ENCODE results near the gene NECTIN2.

GRCh38 chr19:44930088-44930487, 84.0 kb downstream of the NECTIN2 start:
- TF ChIP-seq FOXK2 (IDR thresholded peaks at IDR 0.05) (no peak), SP1 (IDR thresholded peaks at IDR 0.05) (no peak), CTBP1 (IDR thresholded peaks at IDR 0.05; ENCODE audit: borderline replicate concordance) (no peak), TARDBP (IDR thresholded peaks at IDR 0.05) (no peak), FOXM1 (IDR thresholded peaks at IDR 0.05; ENCODE audit: borderline replicate concordance) (no peak), ZNF384 (IDR thresholded peaks at IDR 0.05) (no peak), FOXA1 (IDR thresholded peaks at IDR 0.05) (no peak), BHLHE40 (IDR thresholded peaks at IDR 0.05; ENCODE audit: borderline replicate concordance) (no peak), NFRKB (IDR thresholded peaks at IDR 0.05) (no peak), LEF1 (IDR thresholded peaks at IDR 0.05; ENCODE audit: borderline replicate concordance) (no peak), SUZ12 (IDR thresholded peaks at IDR 0.05) (no peak), ELF4 (IDR thresholded peaks at IDR 0.05) (no peak), L3MBTL2 (conservative IDR thresholded peaks at IDR 0.05) (no peak)
- TF ChIP-seq, protein P1, sequence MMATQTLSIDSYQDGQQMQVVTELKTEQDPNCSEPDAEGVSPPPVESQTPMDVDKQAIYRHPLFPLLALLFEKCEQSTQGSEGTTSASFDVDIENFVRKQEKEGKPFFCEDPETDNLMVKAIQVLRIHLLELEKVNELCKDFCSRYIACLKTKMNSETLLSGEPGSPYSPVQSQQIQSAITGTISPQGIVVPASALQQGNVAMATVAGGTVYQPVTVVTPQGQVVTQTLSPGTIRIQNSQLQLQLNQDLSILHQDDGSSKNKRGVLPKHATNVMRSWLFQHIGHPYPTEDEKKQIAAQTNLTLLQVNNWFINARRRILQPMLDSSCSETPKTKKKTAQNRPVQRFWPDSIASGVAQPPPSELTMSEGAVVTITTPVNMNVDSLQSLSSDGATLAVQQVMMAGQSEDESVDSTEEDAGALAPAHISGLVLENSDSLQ (IDR thresholded peaks at IDR 0.05): no peak
